ENCODE results near the gene FBN2. TPM values are rescaled to one million over a fixed set of nuclear protein-coding genes. Genes with fewer than 3 reads are reported as not detected.

FBN2 gene
- total RNA-seq, 1 experiment from 2014 or later, result 0.31 TPM

- DNase-seq, result no peak
- BruUV-seq (replicated peaks), result no TSS peak
- Mint-ChIP-seq H3K27ac (ENCODE audit: unreplicated experiment) (no peak overlapping the region), H3K36me3 (ENCODE audit: insufficient read depth, unreplicated experiment) (no peaks in the 10 kb centered on the region), H3K9me3 (ENCODE audit: low read depth, unreplicated experiment) (no peaks in the 10 kb centered on the region), H3K27me3 (ENCODE audit: unreplicated experiment) (no peaks in the 10 kb centered on the region), H3K4me1 (ENCODE audit: low read depth, unreplicated experiment) (no peaks in the 10 kb centered on the region), H3K4me3 (ENCODE audit: low read depth, unreplicated experiment) (no peak overlapping the region)
- CTCF ChIA-PET, result no interaction called here
- intact Hi-C loops (cut with micrococcal nuclease; ENCODE audit: unreplicated experiment), result no loop called here
- no peak for TF ChIP-seq CTCF (IDR thresholded peaks at IDR 0.05; ENCODE audit: unreplicated experiment)
Observed at GRCh38 chr5:128426090-128426534, 111.9 kb downstream of the FBN2 start.

- no TSS peak for BruUV-seq (replicated peaks)
- no peak overlapping the region for H3K4me3 Mint-ChIP-seq (ENCODE audit: low read depth, unreplicated experiment)
- H3K27ac Mint-ChIP-seq (ENCODE audit: unreplicated experiment), result no peak overlapping the region
- H3K36me3 Mint-ChIP-seq (ENCODE audit: insufficient read depth, unreplicated experiment), result no peaks in the 10 kb centered on the region
- no peak for DNase-seq
- TF ChIP-seq CTCF (IDR thresholded peaks at IDR 0.05; ENCODE audit: unreplicated experiment), result no peak
- no peaks in the 10 kb centered on the region for H3K9me3 Mint-ChIP-seq (ENCODE audit: low read depth, unreplicated experiment)
- CTCF ChIA-PET, result interaction anchor here (0.7 kb wide), 1 partner anchor 224 kb away, joined by 4 read pairs; no protein-coding TSS in a partner anchor
- no peaks in the 10 kb centered on the region for H3K27me3 Mint-ChIP-seq (ENCODE audit: unreplicated experiment)
- intact Hi-C loops (cut with micrococcal nuclease; ENCODE audit: unreplicated experiment), result no loop called here
- no peaks in the 10 kb centered on the region for H3K4me1 Mint-ChIP-seq (ENCODE audit: low read depth, unreplicated experiment)
Observed at GRCh38 chr5:128424646-128425045, 113.4 kb downstream of the FBN2 start.

- Mint-ChIP-seq H3K27ac (ENCODE audit: unreplicated experiment) (no peak overlapping the region), H3K27me3 (ENCODE audit: unreplicated experiment) (no peaks in the 10 kb centered on the region), H3K4me3 (ENCODE audit: low read depth, unreplicated experiment) (no peak overlapping the region), H3K4me1 (ENCODE audit: low read depth, unreplicated experiment) (no peaks in the 10 kb centered on the region), H3K9me3 (ENCODE audit: low read depth, unreplicated experiment) (no peaks in the 10 kb centered on the region), H3K36me3 (ENCODE audit: insufficient read depth, unreplicated experiment) (no peaks in the 10 kb centered on the region)
- TF ChIP-seq CTCF (IDR thresholded peaks at IDR 0.05; ENCODE audit: unreplicated experiment), result no peak
- BruUV-seq (replicated peaks), result no TSS peak
- DNase-seq, result no peak
- intact Hi-C loops (cut with micrococcal nuclease; ENCODE audit: unreplicated experiment), result no loop called here
- CTCF ChIA-PET, result no interaction called here
Observed at GRCh38 chr5:128422612-128423011, 115.4 kb downstream of the FBN2 start.

- H3K4me3 Mint-ChIP-seq (ENCODE audit: low read depth, unreplicated experiment), result no peak overlapping the region
- CTCF ChIA-PET, result no interaction called here
- H3K9me3 Mint-ChIP-seq (ENCODE audit: low read depth, unreplicated experiment), result no peaks in the 10 kb centered on the region
- H3K27ac Mint-ChIP-seq (ENCODE audit: unreplicated experiment), result no peak overlapping the region
- no peak for DNase-seq
- peaks cover 9% of the 10 kb centered on the region for H3K4me1 Mint-ChIP-seq (ENCODE audit: low read depth, unreplicated experiment)
- no TSS peak for BruUV-seq (replicated peaks)
- intact Hi-C loops (cut with micrococcal nuclease; ENCODE audit: unreplicated experiment), result no loop called here
- no peak for TF ChIP-seq CTCF (IDR thresholded peaks at IDR 0.05; ENCODE audit: unreplicated experiment)
- no peaks in the 10 kb centered on the region for H3K27me3 Mint-ChIP-seq (ENCODE audit: unreplicated experiment)
- H3K36me3 Mint-ChIP-seq (ENCODE audit: insufficient read depth, unreplicated experiment), result no peaks in the 10 kb centered on the region
Observed at GRCh38 chr5:128414469-128414868, 123.6 kb downstream of the FBN2 start.
